H1 (cell line): Measurements from ENCODE around the gene PRKN. TPM values are rescaled to one million over a fixed set of nuclear protein-coding genes. Genes with fewer than 3 reads are reported as not detected.

ENCODE experiments used
- CTCF ChIA-PET: fragments of 300-600 bp; sonication (Branson Sonifier 250); formaldehyde crosslinking; loops from one replicate; lab custom pipeline; 2021; ENCODE audit not compliant: partially characterized antibody; lab: Charles Lee
- POLR2A ChIA-PET: fragments of 300-600 bp; sonication (Branson Sonifier 250); formaldehyde crosslinking; loops from one replicate; lab custom pipeline; 2021; ENCODE audit warnings: inconsistent platforms; ENCODE audit not compliant: partially characterized antibody; lab: Charles Lee
- DNase-seq, 2 experiments: peaks; one replicate each; pipeline versions ENCODE4 v3.0.0 to v3.0.0-alpha.2; 2010 to 2022; ENCODE audit warnings: low spot score in 2 of 2, low read depth in 1 of 2, mixed read lengths in 1 of 2
- FAIRE-seq: peaks from 2 replicates; lab custom pipeline; 2011; peaks lifted over from hg19 to GRCh38; lab: Jason Lieb, UNC
- H2AFZ ChIP-seq: 2 replicates; pipeline ENCODE4 v1.8.1; 2012; ENCODE audit warnings: low read length, inconsistent platforms
- H2AK5ac ChIP-seq: 2 replicates; pipeline ENCODE4 v1.6.1; 2013; ENCODE audit warnings: low read depth, low read length
- H2BK120ac ChIP-seq: replicated peaks from 2 replicates; pipeline ENCODE3; 2013; ENCODE audit warnings: low read depth, low read length, inconsistent platforms
- H2BK12ac ChIP-seq: 2 replicates; pipeline ENCODE4 v1.6.1; 2013; ENCODE audit warnings: low read depth, low read length
- H2BK15ac ChIP-seq: 2 replicates; pipeline ENCODE4 v1.6.1; 2013; ENCODE audit warnings: low read length
- H2BK20ac ChIP-seq: 2 replicates; pipeline ENCODE4 v1.6.1; 2013; ENCODE audit warnings: low read length
- H2BK5ac ChIP-seq: 2 replicates; pipeline ENCODE4 v1.6.1; 2013; ENCODE audit warnings: low read depth, low read length
- H3K14ac ChIP-seq: 2 replicates; pipeline ENCODE4 v1.6.1; 2013; ENCODE audit warnings: inconsistent platforms; ENCODE audit not compliant: insufficient read length
- H3K18ac ChIP-seq: 2 replicates; pipeline ENCODE4 v1.6.1; 2013; ENCODE audit warnings: low read length; ENCODE audit errors: extremely low read depth
- H3K23ac ChIP-seq: 2 replicates; pipeline ENCODE4 v1.6.1; 2013; ENCODE audit warnings: inconsistent platforms; ENCODE audit not compliant: insufficient read length
- H3K23me2 ChIP-seq: 2 replicates; pipeline ENCODE4 v1.6.1; 2013; ENCODE audit warnings: low read depth, low read length
- H3K27ac ChIP-seq: 2 replicates; pipeline ENCODE4 v1.6.1; 2011; ENCODE audit warnings: low read depth, low read length, inconsistent platforms
- H3K27me3 ChIP-seq, 4 experiments: replicated peaks in 1 of 4; 1 replicate in 1 of 4; 2 replicates in 3 of 4; pipeline versions ENCODE4 v1.6.1 to v1.8.1; 2011 to 2013; ENCODE audit warnings: low read length in 3 of 4, mild to moderate bottlenecking in 3 of 4, inconsistent platforms in 2 of 4, mixed read lengths in 2 of 4, moderate library complexity in 1 of 4; ENCODE audit not compliant: control insufficient read depth in 3 of 4, insufficient read depth in 3 of 4; ENCODE audit errors: extremely low read depth in 1 of 4
- H3K36me3 ChIP-seq, 4 experiments: 2 replicates each; pipeline versions ENCODE4 v1.6.1 to v1.8.1; 2011 to 2013; ENCODE audit warnings: mild to moderate bottlenecking in 4 of 4, low read length in 3 of 4, moderate library complexity in 2 of 4, control low read depth in 1 of 4, inconsistent platforms in 1 of 4; ENCODE audit not compliant: insufficient read depth in 4 of 4, control insufficient read depth in 2 of 4
- H3K4ac ChIP-seq: replicated peaks from 2 replicates; pipeline ENCODE3; 2013; ENCODE audit warnings: low read length, low read depth, mixed read lengths, inconsistent platforms; ENCODE audit not compliant: insufficient read length
- H3K4me1 ChIP-seq, 4 experiments: replicated peaks in 1 of 4; 1 replicate in 1 of 4; 2 replicates in 3 of 4; pipeline versions ENCODE4 v1.6.1 to v1.8.1; 2011 to 2013; ENCODE audit warnings: low read length in 3 of 4, inconsistent platforms in 2 of 4, mixed read lengths in 1 of 4; ENCODE audit not compliant: insufficient read depth in 4 of 4, control insufficient read depth in 3 of 4
- H3K4me2 ChIP-seq, 2 experiments: 2 replicates each; pipeline versions ENCODE4 v1.6.1 to v1.8.1; 2011 to 2013; ENCODE audit warnings: low read depth in 2 of 2, low read length in 2 of 2, control low read depth in 1 of 2, inconsistent platforms in 1 of 2, mild to moderate bottlenecking in 1 of 2; ENCODE audit not compliant: insufficient read depth in 1 of 2
- H3K4me3 ChIP-seq, 4 experiments: fragments of 200-600, 300-600 bp in 1 of 4; sonication (generic), shearing (Covaris generic), sonication (Bioruptor Twin) in 1 of 4; 2 replicates each; pipeline versions ENCODE4 v1.5.1 to v1.8.1; 2011 to 2016; ENCODE audit warnings: low read length in 4 of 4, low read depth in 3 of 4, control low read depth in 2 of 4, inconsistent platforms in 2 of 4, mild to moderate bottlenecking in 2 of 4, mixed read lengths in 1 of 4, moderate library complexity in 1 of 4; ENCODE audit not compliant: insufficient read depth in 2 of 4; ENCODE audit errors: extremely low read depth in 1 of 4
- H3K56ac ChIP-seq: replicated peaks from 2 replicates; pipeline ENCODE3; 2013; ENCODE audit warnings: low read depth, mild to moderate bottlenecking, mixed read lengths, low read length, inconsistent platforms; ENCODE audit not compliant: insufficient read length
- H3K79me1 ChIP-seq: 2 replicates; pipeline ENCODE4 v1.6.1; 2013; ENCODE audit warnings: low read depth, low read length, control low read depth
- H3K79me2 ChIP-seq, 2 experiments: 2 replicates each; pipeline versions ENCODE4 v1.6.1 to v1.8.1; 2012 to 2013; ENCODE audit warnings: low read length in 2 of 2, mild to moderate bottlenecking in 2 of 2, inconsistent platforms in 1 of 2; ENCODE audit not compliant: insufficient read depth in 2 of 2, control insufficient read depth in 1 of 2
- H3K9ac ChIP-seq, 4 experiments: replicated peaks in 1 of 4; 1 replicate in 1 of 4; 2 replicates in 3 of 4; pipeline versions ENCODE4 v1.6.1 to v1.8.1; 2011 to 2013; ENCODE audit warnings: low read depth in 3 of 4, low read length in 3 of 4, control low read depth in 2 of 4, mild to moderate bottlenecking in 2 of 4, moderate library complexity in 2 of 4, inconsistent platforms in 1 of 4; ENCODE audit errors: extremely low read depth in 1 of 4
- H3K9me3 ChIP-seq, 2 experiments: 2 replicates each; pipeline versions ENCODE4 v1.6.1 to v1.8.1; 2012 to 2013; ENCODE audit warnings: mild to moderate bottlenecking in 2 of 2, moderate library complexity in 2 of 2, control low read depth in 1 of 2, inconsistent platforms in 1 of 2, low read depth in 1 of 2, low read length in 1 of 2, mixed read lengths in 1 of 2; ENCODE audit not compliant: insufficient read depth in 2 of 2
- H4K20me1 ChIP-seq, 2 experiments: replicated peaks in 1 of 2; 2 replicates each; pipeline versions ENCODE3 to v1.8.1; 2011 to 2013; ENCODE audit warnings: inconsistent platforms in 2 of 2, low read length in 2 of 2, mild to moderate bottlenecking in 1 of 2; ENCODE audit not compliant: insufficient read depth in 2 of 2, control insufficient read depth in 1 of 2
- H4K5ac ChIP-seq: 2 replicates; pipeline ENCODE4 v1.6.1; 2013; ENCODE audit warnings: low read length, low read depth, mixed read lengths, inconsistent platforms; ENCODE audit not compliant: insufficient read length
- H4K8ac ChIP-seq: 2 replicates; pipeline ENCODE4 v1.8.0; 2013; ENCODE audit warnings: mild to moderate bottlenecking, moderate library complexity, low read length, inconsistent platforms; ENCODE audit not compliant: insufficient read depth; ENCODE audit errors: extremely low read depth
- H4K91ac ChIP-seq: replicated peaks from 2 replicates; pipeline ENCODE3; 2013; ENCODE audit warnings: low read length, mixed read lengths, inconsistent platforms; ENCODE audit not compliant: insufficient read length
- ASH2L ChIP-seq: fragments of 200-600, 300-600 bp; sonication (generic); IDR thresholded peaks from one replicate; pipeline ENCODE4 v1.7.1; 2017; ENCODE audit warnings: low read length
- BCL11A ChIP-seq, 2 experiments: IDR thresholded peaks; one replicate each; pipeline ENCODE4 v1.6.1; 2011; ENCODE audit warnings: low read depth in 2 of 2, low read length in 2 of 2, mild to moderate bottlenecking in 2 of 2
- CHD1 ChIP-seq: IDR thresholded peaks from 2 replicates; pipeline ENCODE4 v1.6.1; 2012; ENCODE audit warnings: low read depth, low read length, improper control_type of control experiment
- GTF2F1 ChIP-seq: IDR thresholded peaks from 2 replicates; pipeline ENCODE4 v1.6.1; 2012; ENCODE audit warnings: low read depth, low read length, improper control_type of control experiment, borderline replicate concordance
- JUND ChIP-seq: IDR thresholded peaks from 2 replicates; pipeline ENCODE4 v1.6.1; 2011; ENCODE audit warnings: mild to moderate bottlenecking, improper control_type of control experiment, low read length
- NRF1 ChIP-seq: IDR thresholded peaks from 2 replicates; pipeline ENCODE4 v1.6.1; 2011; ENCODE audit warnings: mild to moderate bottlenecking, low read depth, low read length, improper control_type of control experiment
- PHF8 ChIP-seq: fragments of 200-600 bp; sonication (generic); conservative IDR thresholded peaks from 2 replicates; pipeline ENCODE4 v1.7.1; 2012; ENCODE audit warnings: low read depth, mild to moderate bottlenecking, inconsistent platforms, low read length, moderate library complexity
- POLR2A ChIP-seq, 2 experiments: IDR thresholded peaks; 1 replicate in 1 of 2; 2 replicates in 1 of 2; pipeline ENCODE4 v1.6.1; 2011; ENCODE audit warnings: low read depth in 2 of 2, low read length in 2 of 2, mild to moderate bottlenecking in 2 of 2; ENCODE audit errors: control extremely low read depth in 1 of 2
- SIN3A ChIP-seq, 2 experiments: IDR thresholded peaks in 1 of 2; conservative IDR thresholded peaks in 1 of 2; 2 replicates each; pipeline ENCODE4 v1.6.1; 2011 to 2012; ENCODE audit warnings: low read length in 2 of 2, improper control_type of control experiment in 1 of 2, low read depth in 1 of 2, mild to moderate bottlenecking in 1 of 2
- SP1 ChIP-seq: IDR thresholded peaks from 2 replicates; pipeline ENCODE4 v1.6.1; 2011; ENCODE audit warnings: low read depth, low read length
- SP4 ChIP-seq: IDR thresholded peaks from 2 replicates; pipeline ENCODE4 v1.6.1; 2012; ENCODE audit warnings: low read length, inconsistent platforms
- SRF ChIP-seq: IDR thresholded peaks from 2 replicates; pipeline ENCODE4 v1.6.1; 2011; ENCODE audit warnings: mild to moderate bottlenecking, low read depth, low read length, moderate library complexity
- ZNF274 ChIP-seq: IDR thresholded peaks from 2 replicates; pipeline ENCODE4 v1.7.0; 2012; ENCODE audit warnings: low read length, borderline replicate concordance; ENCODE audit errors: extremely low read depth
- WGBS, 2 experiments: shearing (Covaris generic) in 1 of 2; methylation state at CpG; one replicate each; pipeline versions ENCODE4 v1.1.6 to v1.1.7; 2013 to 2015; ENCODE audit warnings: low lambda C conversion rate in 2 of 2, mixed read lengths in 2 of 2, inconsistent platforms in 1 of 2, low coverage in 1 of 2, missing lambda C conversion rate in 1 of 2; ENCODE audit not compliant: insufficient replicate concordance in 2 of 2, insufficient coverage in 1 of 2, insufficient read length in 1 of 2; ENCODE audit errors: extremely low coverage in 1 of 2, missing lambda C conversion rate in 1 of 2; 5-methylcytosine and 5-hydroxymethylcytosine counted together
- polyA plus RNA-seq, 7 experiments: library from polyadenylated mRNA; depleted of rRNA in 3 of 7; stranded (reverse) in 5 of 7; unstranded in 2 of 7; fragments of >200 nt in 5 of 7; fragments of 200-250 nt in 2 of 7; gene quantifications; 1 replicate in 5 of 7; 2 replicates in 1 of 7; 4 replicates in 1 of 7; pipeline versions ENCODE4 v1.2.1 to v1.2.3, GENCODE V29; 2011 to 2013; ENCODE audit warnings: missing spikeins in 2 of 7, mixed read lengths in 2 of 7
- total RNA-seq: library from RNA; stranded (reverse); fragmentation: NEBNext Ultra II Directional; extraction: Animal tissue kit (Norgen Biotek cat#: 25700); gene quantifications from 2 replicates; pipeline ENCODE4 v1.2.1, GENCODE V29; 2021
- TF ChIP-seq, protein P1 (sequence below): IDR thresholded peaks from 2 replicates; pipeline ENCODE4 v1.6.1; 2012; ENCODE audit warnings: low read length, inconsistent platforms

Gene PRKN
- total and polyA plus RNA-seq, 2 of the 8 experiments (the other 6 are each of a cell fraction or from before 2014, with no cell fraction given), result 0.13 to 0.29 TPM

DNA sequence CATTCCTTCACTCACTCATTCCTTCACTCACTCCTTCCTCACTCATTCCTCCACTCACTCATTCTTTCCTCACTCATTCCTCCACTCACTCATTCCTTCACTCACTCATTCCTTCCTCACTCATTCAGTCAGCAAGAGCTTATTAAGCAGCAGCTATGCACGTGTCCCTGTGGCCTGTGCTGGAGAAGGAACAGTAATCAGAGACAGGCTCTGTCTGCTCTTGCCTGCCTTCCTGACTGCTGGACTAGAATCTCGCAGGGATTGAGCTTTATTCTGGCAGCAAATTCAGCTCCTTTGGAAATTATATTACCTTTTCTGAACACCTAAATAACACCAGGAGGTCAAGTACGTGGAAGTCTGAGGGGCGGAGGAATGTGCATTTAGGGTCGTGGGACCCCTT is 1314.8 kb downstream of the PRKN start:
- Histone ChIP-seq H3K4me3 (no peak overlapping the region), H3K27me3 (no peaks in the 10 kb centered on the region), H3K23me2 (peaks cover 10% of the 10 kb centered on the region; the same call in 1 of the 2 replicates), H4K91ac (no peak overlapping the region), H4K20me1 (no peaks in the 10 kb centered on the region), H2BK15ac (no peak overlapping the region), H2BK5ac (no peak overlapping the region), H3K18ac (no peak overlapping the region), H3K9me3 (peaks cover 2 to 8% of the 10 kb centered on the region in 2 experiments; a peak in 2 of 4 replicates), H3K4me2 (no peak overlapping the region), H3K79me1 (no peaks in the 10 kb centered on the region), H2BK120ac (no peak overlapping the region), H3K36me3 (no peaks in the 10 kb centered on the region), H3K79me2 (no peaks in the 10 kb centered on the region), H3K56ac (no peak overlapping the region), H3K4me1 (peaks cover 0 to 4% (median under 1%) of the 10 kb centered on the region in 4 experiments; a peak in 3 of 7 replicates), H3K27ac (no peak overlapping the region), H3K23ac (no peak overlapping the region), H3K9ac (no peak overlapping the region), H4K8ac (no peak overlapping the region), H2AK5ac (no peak overlapping the region), H3K14ac (no peak overlapping the region), H2BK20ac (no peak overlapping the region), H2AFZ (no peak overlapping the region), H4K5ac (no peak overlapping the region), H2BK12ac (no peak overlapping the region), H3K4ac (no peak overlapping the region)
- DNase-seq (no peak), FAIRE-seq (no peak)
- 90% methylated on average over 5 of the region's 5 CpGs; no CpG with 5 or more reads in 1 of the 2 experiments for WGBS, 2 experiments
- ChIA-PET CTCF (interaction anchor here (0.9 to 7.6 kb wide), 4 partner anchors 12 to 283 kb away, joined by 4 to 86 read pairs (median 6); no protein-coding TSS in a partner anchor), POLR2A (interaction anchor here (0.6 kb wide), 1 partner anchor 11 kb away, joined by 3 read pairs; no protein-coding TSS in a partner anchor)
- no peak for TF ChIP-seq ASH2L
- no peak for TF ChIP-seq SIN3A (conservative IDR thresholded peaks at IDR 0.05 in 1 of 2, IDR thresholded peaks at IDR 0.05 in 1 of 2; ENCODE audit: low read depth in 1 of 2, low read length in 2 of 2)
- TF ChIP-seq SP4, result no peak
- TF ChIP-seq NRF1, result no peak
- TF ChIP-seq JUND, result no peak
- TF ChIP-seq CHD1, result no peak
- TF ChIP-seq PHF8, result no peak
- no peak for TF ChIP-seq ZNF274
- TF ChIP-seq, protein P1, sequence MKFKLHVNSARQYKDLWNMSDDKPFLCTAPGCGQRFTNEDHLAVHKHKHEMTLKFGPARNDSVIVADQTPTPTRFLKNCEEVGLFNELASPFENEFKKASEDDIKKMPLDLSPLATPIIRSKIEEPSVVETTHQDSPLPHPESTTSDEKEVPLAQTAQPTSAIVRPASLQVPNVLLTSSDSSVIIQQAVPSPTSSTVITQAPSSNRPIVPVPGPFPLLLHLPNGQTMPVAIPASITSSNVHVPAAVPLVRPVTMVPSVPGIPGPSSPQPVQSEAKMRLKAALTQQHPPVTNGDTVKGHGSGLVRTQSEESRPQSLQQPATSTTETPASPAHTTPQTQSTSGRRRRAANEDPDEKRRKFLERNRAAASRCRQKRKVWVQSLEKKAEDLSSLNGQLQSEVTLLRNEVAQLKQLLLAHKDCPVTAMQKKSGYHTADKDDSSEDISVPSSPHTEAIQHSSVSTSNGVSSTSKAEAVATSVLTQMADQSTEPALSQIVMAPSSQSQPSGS, result no peak
- no peak for TF ChIP-seq GTF2F1
- no peak for TF ChIP-seq BCL11A (IDR thresholded peaks at IDR 0.05; ENCODE audit: low read depth in 2 of 2, low read length in 2 of 2)
- no peak for TF ChIP-seq SP1
- no peak for TF ChIP-seq SRF
- no peak for TF ChIP-seq POLR2A (IDR thresholded peaks at IDR 0.05; ENCODE audit: control extremely low read depth in 1 of 2, low read depth in 2 of 2, low read length in 2 of 2)
